Measurements from ENCODE around the gene FZD7.

The FZD7 gene

DNA sequence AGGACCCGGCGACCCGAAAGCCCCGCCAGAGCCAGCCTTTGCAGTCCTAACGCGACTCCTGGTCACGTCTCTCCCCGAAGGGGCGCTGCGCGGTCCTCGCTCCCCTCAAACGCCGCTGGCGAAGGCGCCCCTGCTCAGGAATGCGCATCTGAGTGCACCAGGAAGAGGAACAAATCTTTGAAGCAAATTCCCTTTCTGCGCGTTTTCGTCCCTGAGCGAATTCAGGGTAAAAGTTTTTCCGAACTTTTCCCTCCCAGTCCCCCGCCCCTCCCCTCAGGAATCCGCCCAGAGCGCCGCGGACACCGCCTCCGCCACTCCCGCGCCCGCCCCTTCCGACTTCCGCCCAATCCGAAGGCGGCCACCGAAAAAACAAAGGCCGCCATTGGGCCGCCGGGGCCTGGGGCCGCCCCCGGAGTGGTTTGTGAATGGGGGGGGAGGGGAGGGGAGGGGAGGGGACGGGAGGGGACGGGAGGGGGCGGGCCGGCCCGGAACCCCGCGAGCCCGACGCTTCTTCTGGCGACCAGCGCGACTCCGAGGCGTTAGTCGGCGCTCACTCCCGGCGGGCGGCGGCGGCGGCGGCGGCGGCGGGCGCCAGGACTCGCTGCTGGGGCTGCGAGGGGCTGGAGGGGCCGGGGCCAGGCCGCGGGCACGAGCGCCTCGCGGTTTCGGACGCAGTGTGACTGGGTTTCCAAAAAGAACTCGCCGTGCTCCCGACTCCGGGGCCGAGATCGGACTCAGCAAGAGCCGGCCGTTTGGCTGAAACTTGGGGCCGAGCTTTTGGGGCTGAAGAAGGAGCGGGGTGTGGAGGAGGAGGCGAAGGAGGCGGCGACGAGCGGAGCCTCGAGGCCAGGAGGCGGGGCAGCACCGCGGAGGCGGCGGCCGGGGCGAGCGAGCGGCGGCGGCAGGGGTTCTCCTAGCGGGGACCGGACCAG, at the start of gene FZD7:
TSS of gene FZD7 (plus strand) at position 539 of the 932 bp plus-strand sequence. CDS start 793 bp downstream, outside the sequence.
- peak; percentile 89 for DNase-seq (ENCODE audit: low spot score)

DNA sequence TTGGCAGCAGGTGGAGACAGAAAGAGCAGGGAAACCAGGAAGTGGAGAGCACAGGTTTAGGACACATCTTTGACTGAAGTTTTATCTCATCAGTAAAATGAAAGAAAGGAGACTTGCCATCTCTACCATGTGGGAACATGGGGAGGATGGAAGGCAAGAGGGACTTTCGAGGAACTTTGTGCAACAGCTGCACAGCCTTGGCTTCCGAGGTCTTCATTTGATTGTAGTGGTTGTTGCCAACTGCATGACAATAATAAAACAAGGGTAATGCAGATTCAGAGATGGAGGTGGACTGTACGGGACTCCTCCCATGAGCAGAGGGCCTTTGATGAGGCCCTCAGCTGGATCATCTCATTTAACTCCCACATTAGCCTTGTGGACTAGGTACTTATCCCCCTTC, 49.3 kb upstream of the FZD7 start:
- no peak for DNase-seq (ENCODE audit: low spot score)

DNA sequence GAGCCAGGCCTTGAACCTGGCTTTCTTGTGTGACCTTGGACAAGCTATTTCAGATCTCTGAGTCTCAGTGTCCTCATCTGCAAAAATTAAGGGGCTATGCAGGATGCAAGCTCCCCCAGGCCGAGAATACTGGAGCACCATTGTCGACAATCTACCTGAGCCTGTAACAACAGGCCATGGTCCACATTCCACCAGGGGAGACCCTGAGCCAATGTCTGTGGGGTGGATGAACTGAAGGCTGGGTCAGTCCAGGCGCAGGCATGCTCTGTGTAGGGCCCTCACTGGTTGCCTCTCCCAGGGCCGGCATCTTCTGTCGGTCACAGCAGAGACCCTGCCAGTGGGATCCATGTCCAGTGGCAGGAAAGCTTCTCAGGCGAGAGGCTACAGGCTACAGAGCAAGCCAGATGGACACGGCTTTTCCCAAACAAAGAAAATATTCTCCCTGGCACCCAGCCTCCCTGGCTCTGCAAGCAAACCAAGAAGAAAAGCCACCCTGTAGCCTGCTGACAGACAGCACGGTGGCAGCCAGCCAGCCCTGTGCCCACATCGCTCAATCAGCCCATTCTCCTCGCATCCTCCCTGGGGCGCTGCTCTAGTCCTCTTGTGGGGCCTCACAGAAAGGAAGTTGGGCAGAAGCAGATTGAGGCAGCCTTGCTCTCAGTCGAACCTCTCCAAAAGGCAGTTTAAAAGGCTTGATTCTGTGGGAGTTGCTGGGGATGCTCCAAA, 48.7 kb upstream of the FZD7 start:
- DNase-seq (ENCODE audit: low spot score), result no peak

DNA sequence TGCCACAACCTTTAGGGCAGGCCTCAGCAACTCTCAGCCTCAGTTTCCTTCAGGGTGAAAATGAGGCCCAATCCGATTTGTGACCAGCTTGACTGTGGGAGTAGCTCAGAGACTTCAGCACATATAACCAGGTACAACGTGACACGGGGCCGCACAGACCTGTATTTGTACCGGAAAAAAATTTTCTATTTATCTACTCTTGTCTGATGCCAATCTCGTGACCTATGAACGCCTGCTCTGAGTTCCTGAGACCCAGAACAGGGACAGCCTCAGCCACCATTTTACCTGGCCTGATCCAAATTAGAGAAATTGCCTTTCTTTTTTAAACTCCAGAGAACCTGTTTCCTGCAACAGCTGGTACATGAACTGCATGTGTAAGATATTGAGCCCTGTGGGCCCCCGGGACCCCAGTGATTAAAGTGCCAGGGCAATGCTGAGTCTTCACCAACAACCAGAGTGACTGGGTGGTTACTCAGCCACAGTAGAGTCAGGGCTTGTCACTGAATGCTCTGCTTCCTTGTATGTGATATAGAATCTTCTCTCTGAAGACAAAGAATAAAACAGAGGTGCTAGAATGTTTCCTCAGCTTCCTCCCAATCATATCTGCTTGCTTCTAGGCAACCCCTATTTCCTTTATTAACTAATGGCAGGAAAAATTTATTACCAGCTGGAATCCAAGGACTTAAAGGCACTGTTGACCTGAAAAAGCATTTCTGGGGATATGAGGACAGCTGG, 47.8 kb upstream of the FZD7 start:
- DNase-seq (ENCODE audit: low spot score), result no peak

DNA sequence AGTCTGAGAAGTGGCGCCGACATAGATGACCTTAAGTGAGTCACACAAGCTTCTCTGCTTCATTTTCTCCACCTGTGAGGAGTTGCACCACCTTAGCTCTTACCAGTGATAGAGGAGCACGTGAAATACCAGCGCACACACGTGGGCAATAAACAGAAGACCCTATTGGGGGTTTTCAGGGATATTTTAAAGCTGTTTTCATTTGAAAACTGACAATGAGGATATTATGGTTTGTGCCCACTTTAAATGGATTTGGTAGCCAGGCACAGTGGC, 47.3 kb upstream of the FZD7 start:
- DNase-seq (ENCODE audit: low spot score), result no peak

DNA sequence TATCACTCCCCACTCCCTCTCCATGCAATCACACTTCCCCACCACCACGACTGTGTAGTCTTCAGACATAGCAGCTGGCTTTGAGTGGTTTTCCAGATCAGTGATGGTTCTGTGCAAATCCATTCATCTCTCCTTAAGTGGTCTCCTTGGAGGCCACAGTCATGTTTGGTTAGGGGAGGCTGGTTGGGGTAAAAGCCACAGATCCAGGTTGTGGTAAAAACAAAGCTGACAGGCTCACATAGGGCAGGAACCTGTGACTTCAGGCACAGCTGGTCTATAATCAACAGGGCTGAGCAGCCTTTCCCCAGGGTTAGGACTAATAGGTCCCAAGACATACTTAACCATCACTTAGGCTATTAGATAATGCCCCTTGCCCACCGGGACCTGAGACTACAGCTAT, 46.2 kb upstream of the FZD7 start:
- no peak for DNase-seq (ENCODE audit: low spot score)

DNA sequence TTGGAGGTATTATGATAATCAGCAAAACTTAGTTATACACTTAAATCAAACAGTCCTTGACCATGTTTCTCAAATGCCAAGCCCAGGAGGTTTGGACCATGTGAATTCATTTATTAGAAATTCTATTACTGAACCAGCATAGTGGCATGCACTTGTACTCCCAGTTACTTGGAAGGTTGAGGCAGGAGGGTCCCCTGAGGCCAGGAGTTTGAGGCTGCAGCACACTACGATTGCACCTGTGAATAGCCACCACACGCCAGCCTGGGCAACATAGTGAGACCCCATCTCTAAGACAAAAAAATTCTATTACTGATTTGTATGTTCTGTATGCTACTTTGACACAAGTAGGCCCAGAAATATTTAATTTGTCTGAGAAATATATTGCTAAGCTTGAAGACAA, 43.6 kb upstream of the FZD7 start:
- no peak for DNase-seq (ENCODE audit: low spot score)

DNA sequence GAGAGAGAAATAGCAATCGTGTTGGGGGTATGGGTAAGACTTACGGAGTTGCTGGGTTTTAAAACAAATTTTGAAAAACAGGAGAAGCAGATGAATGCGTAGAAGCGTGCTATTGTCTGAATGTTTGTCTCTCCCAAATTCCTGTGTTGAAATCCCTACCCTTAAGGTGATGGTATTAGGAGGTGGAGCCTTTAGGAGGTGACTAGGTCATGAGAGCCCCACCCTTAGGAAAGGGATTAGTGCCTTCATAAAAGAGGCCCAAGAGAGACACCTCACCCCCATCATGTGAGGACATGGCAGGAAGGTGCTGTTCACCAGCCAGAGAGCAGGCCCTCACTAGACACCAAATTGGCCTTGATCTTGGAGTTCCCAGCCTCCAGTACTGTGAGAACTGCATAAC, 40.7 kb upstream of the FZD7 start:
- DNase-seq (ENCODE audit: low spot score), result no peak

DNA sequence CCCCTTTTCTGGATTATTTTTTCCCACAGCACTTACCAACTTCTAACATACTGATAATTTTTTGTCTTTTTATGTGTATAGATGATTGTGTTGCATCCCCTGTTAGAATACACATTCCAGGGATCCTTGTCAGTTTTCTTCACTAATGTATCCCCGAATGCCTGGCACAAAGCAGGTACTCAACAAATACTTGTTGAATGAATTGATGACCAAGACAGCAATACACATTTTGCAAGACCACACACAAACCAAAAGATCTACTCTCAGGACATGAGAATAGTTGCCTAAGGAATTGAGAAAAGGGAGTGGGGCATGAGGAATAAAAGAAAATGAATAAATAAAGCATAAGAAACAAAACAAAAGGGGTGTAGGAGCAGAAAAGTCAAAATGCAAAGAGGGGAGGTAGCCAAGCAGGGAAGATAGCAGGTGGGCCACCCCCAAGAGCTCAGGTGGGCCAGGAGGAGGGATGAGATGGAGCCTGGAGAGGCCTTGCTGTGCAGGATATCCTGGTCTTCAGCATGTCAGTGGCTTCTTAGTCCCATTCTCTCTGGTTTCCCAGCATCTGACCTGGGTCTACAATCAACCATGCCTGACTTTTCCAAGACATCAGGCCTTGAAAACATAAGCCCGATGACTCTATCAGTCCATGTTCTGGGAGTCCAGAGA, 38.5 kb upstream of the FZD7 start:
- DNase-seq (ENCODE audit: low spot score), result no peak

DNA sequence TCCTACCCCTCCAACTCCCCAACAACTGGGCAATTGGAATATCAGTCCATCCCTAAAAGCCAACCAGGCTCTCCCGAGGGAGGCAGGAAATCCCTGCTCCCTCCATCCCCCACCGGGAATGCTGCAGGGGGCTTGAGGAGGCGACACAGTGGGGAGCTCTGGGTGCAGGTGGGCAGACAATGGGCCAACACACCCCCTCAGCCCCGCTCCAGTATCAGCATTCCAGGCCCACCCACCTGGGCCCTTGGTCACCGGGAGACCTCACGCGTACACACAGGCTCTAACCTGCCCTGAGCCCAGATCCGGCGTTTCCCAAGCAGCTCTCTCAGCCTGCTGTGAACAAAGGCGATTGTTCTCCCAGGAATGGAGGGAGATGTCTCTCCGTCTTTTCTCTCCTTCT, 37.6 kb upstream of the FZD7 start:
- no peak for DNase-seq (ENCODE audit: low spot score)

DNA sequence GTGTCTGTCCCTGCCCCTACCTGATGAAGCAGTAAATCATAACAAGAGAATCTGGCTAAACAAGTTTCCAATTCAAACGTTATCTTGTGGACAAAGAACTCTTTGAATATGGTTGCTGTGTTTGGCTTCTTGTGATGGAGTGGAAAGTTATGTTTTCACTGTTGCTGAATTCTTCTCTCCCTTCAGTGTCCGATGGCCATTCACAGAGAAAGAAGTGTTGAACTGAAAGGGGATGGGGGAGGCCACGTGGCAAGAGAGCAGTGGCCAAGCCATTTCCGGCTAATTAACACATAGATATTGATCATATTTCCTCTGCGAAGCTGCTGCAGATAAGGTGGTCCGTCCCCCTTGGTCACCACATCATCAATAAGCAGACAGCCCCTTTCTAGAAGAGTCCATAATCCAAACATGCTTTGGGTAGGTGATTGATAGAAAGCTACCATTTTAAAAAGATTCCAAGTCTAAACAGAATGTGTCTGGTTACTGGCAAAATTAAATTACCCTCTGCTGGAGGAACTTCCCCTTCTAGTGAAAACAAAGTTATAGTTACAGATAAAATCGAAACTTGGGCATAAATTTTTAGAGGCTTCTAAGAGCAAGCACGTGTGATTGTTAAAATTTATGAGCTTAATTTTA, 36.9 kb upstream of the FZD7 start:
- no peak for DNase-seq (ENCODE audit: low spot score)

DNA sequence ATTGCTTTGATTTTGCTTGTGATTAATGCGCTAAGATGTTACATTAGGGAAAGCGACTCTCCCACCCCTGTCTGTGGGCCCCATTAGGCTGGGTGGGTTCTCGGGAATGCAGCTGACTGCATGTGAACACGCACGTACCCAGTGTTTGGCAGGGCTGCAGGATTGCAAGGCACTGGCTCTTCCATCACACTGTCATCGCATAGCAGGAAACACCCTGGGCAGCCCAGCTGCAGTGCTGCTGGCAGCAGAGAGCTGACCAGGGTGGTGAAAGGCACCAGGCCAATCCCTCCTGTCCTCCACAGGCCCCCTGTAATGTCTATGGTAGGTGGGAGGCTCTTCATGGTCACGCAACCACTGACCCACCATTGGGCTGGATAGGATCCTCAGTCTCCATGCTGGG, 34.4 kb upstream of the FZD7 start:
- DNase-seq (ENCODE audit: low spot score), result no peak

DNA sequence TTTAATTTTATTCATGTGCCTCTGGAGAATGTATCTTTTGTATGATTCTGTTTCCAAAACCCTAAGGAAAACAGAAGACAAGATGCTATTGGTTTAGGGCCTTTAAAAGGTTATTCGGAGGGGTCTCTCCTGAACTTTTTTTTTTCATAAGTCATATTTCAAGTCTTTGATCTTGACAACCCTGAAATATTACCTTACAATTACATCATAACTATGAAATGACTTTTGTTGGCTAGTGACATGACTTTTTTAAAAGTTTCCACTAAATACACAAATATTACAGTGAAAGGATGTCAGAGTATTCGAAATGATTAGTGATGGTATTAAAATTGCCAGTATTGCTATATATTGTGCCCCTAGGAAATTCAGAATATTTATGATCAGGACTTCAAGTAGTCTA, 31.8 kb upstream of the FZD7 start:
- DNase-seq (ENCODE audit: low spot score), result no peak

DNA sequence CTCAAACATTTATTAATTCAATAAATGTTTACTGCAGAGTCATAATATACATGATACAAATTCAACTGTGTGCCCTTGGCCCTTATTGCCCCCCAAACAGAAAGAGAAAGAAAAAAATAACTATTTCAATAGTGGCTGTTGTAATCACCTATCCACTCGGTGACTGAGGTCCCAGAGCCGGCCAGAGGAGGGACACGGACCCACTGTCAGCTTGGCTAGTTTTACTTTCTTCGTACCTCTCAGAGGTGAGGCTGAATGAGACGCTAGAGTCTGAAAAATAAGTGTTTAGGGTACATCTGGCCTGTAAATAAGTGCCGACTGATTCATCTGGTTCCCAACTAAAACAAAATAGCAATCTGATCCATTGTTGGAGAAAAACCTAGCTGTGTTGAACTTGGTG, 31.3 kb upstream of the FZD7 start:
- DNase-seq (ENCODE audit: low spot score), result no peak

DNA sequence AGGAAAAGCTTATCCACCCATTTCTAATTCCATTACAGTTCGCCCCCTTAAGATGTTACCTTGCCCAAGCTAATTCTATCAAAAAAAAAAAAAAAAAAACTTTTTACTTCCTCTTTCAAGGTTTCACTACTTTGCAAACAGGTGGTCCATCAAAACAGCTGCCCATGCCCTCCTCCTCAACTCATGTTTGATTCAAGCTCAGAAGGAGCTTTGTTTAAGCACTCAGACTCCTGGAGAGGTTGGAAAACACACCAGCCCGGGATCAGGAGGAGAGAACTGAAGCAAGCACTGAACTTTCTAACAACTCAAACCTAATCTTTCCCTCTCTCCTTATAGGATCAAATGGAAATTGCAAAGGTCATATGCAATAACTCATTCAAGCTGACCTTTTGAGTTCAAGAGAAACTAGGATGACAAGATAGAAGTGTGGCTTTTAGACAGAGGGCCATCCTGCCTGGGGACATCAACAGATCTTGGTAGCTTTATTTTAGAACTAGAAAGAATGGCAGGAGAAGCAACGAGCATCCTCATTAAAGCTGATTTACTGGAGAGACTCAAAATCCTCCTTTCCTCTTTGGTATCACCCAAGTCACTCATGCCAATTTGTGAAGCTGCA, 28.3 kb upstream of the FZD7 start:
- peak; percentile 65 for DNase-seq (ENCODE audit: low spot score)

DNA sequence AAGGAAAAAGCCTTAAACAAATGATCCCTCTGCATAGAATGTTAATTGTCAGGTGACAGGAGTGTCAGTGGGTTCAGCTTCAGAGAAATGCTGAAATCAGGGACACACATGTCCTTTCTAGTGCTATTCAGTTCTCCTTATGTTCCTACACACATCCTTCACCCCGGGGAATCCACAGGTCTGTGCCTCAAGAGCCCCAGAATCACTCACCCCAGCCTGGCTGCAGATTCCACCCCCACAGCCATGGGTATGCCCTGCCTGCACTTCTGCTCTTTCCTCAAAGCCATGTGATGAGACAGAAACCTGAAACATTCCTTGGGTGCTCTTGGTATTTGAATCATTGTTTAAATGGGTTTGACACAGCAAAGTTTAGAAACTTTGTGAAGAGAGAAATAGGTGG, 27.4 kb upstream of the FZD7 start:
- DNase-seq (ENCODE audit: low spot score), result no peak

DNA sequence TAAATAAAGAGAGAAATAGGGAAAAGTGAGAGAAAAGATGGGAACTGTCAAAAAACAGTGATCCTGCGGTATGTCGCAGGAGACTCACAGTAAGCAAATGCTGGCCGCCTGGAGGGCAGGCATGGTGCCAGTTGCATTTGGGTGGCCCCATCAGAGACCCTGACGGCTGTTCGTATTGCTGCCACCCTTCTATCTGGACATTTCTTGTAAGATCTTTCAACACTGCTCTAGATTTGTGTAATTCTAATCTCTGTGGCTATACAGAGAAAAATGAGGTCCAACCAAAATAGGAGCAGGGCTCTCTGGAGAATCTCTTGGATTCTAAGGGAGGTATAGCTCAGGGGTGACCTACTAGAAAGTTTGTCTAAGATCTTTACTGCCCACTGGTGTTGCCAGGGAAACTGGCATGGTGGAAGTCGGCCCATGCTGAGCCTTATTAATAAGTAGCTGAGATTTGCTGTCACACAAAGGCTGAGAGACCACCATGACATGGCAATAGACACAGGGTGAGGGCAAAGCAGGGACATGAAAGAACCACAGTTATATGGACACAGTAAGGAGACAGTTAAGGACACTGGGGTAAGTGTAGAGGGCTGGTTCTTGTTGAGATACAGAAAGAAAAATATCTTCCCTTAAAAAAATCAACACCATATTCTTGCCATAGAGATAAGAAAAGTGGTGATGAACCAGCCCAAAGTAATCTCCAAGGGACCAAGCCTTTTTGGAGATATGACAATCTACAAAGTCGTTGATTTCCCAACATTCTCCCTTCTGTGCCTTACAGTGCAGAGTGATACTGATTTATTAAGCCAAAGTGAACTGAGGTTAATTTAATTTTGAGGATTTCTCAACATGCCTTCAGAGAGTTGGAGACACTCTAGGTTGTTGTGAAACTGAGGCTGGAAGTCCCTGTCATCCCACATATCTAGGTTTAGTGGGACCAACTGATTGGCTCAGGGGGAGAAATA, 26.4 kb upstream of the FZD7 start:
- DNase-seq (ENCODE audit: low spot score), result no peak

DNA sequence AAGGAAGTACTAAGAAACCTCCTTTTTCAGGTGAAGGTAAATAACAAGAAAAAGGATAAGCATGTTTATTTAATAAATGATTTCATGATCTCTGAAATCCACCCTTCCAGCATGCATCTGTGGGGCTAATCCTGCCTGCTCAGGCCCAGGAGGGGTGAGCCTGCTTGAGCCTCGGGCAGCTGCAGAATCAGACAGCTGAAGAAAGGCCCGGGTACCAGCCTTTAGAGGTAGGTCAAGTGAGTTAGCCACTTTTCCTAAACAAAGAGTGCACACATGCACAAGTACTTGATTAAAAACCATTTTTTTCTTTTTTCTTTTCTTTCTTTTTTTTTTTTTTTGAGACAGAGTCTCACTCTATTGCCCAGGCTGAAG, 25.7 kb upstream of the FZD7 start:
- DNase-seq (ENCODE audit: low spot score), result no peak

DNA sequence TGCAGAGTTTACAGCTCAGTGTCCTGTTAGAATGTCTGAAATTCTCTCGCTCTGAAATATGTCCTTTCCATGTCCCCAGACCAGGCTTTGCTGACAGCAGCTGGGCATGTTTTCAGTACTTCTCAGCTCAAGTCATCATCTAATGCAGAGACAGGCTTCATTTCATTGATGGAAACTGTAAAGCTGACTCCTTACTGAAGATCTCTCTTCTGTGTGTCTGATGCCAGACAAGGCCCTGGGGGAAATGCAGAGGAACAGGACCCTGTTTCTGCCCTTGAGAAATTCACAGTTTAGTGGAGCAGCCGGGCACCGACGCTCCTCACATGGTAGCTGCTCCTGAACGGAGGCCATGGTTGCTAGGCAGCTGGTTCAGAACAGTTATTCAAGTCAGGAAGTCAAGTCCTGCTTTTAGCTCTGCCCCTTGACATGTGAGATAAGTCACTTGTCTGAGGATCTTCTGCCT, 24.6 kb upstream of the FZD7 start:
- DNase-seq (ENCODE audit: low spot score), result no peak

DNA sequence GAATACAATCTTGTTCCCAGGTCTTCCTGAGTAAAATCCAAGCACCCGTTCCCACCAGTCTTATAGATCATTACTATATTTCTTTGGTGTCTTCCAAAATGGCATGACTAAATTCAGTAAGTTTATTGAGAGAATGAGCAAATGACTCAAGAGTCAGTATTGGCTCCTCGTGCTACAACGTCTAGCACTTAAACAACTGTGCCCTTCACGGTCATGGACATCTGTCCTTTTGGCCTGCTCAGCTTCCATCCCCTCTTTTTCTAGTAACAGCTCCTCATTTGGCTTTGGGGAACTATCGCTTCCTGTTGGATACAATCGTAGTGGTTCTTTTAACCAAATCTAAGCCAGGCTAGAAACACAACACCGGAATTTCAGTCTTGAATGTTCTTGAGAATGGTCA, 24.1 kb upstream of the FZD7 start:
- DNase-seq (ENCODE audit: low spot score), result no peak

Data from NAMALWA (cell line).